Smooth muscle cell (in vitro differentiated cells): ENCODE results near the gene PRKD2. TPM values are rescaled to one million over a fixed set of nuclear protein-coding genes. Genes with fewer than 3 reads are reported as not detected.

ENCODE experiments used
- DNase-seq: peaks from one replicate; lab custom pipeline; 2025; ENCODE audit not compliant: unreplicated experiment; lab: John Stamatoyannopoulos, UW
- H2AFZ ChIP-seq: fragments of 200-600 bp; sonication (generic); 2 replicates; pipeline ENCODE4 v1.6.0; 2016; ENCODE audit warnings: antibody characterized with exemption, low read depth, mild to moderate bottlenecking
- H3F3A ChIP-seq: fragments of 200-600 bp; sonication (generic); 2 replicates; pipeline ENCODE4 v1.6.0; 2017; ENCODE audit warnings: antibody characterized with exemption, low read depth
- H3K27ac ChIP-seq: fragments of 200-600 bp; sonication (generic); 2 replicates; pipeline ENCODE4 v1.5.1; 2016; ENCODE audit warnings: low read depth, mild to moderate bottlenecking
- H3K27me3 ChIP-seq: fragments of 200-600 bp; sonication (generic); 2 replicates; pipeline ENCODE4 v1.6.1; 2016; ENCODE audit warnings: low read depth, mild to moderate bottlenecking
- H3K36me3 ChIP-seq: fragments of 200-600 bp; sonication (generic); 2 replicates; pipeline ENCODE4 v1.5.1; 2016; ENCODE audit warnings: low read depth
- H3K4me1 ChIP-seq: fragments of 200-600 bp; sonication (generic); 2 replicates; pipeline ENCODE4 v1.5.1; 2016; ENCODE audit warnings: low read depth
- H3K4me2 ChIP-seq: fragments of 200-600 bp; sonication (generic); 2 replicates; pipeline ENCODE4 v1.6.0; 2016; ENCODE audit warnings: mild to moderate bottlenecking
- H3K4me3 ChIP-seq: fragments of 200-600 bp; sonication (generic); 2 replicates; pipeline ENCODE4 v1.5.1; 2016; ENCODE audit warnings: mild to moderate bottlenecking
- H3K79me2 ChIP-seq: fragments of 200-600 bp; sonication (generic); 2 replicates; pipeline ENCODE4 v1.6.0; 2016; ENCODE audit warnings: low read depth, mild to moderate bottlenecking
- H3K9ac ChIP-seq: fragments of 200-600 bp; sonication (generic); 2 replicates; pipeline ENCODE4 v1.6.0; 2016; ENCODE audit warnings: low read depth
- H3K9me3 ChIP-seq: fragments of 200-600 bp; sonication (generic); replicated peaks from 2 replicates; pipeline ENCODE4 v1.5.1; 2016; ENCODE audit warnings: low read depth
- H4K20me1 ChIP-seq: fragments of 200-600 bp; sonication (generic); 2 replicates; pipeline ENCODE4 v1.6.0; 2016; ENCODE audit warnings: low read depth
- CTCF ChIP-seq: fragments of 200-600 bp; sonication (generic); IDR thresholded peaks from 2 replicates; pipeline ENCODE4 v1.5.1; 2017; ENCODE audit warnings: borderline replicate concordance, mild to moderate bottlenecking, antibody characterized with exemption; ENCODE audit not compliant: insufficient read depth, poor library complexity, severe bottlenecking
- WGBS: methylation state at CpG from one replicate; pipeline ENCODE4 v1.1.7; 2016; ENCODE audit warnings: low lambda C conversion rate; 5-methylcytosine and 5-hydroxymethylcytosine counted together
- polyA plus RNA-seq: library from polyadenylated mRNA; unstranded; fragments of >200 nt; fragmentation: Nextera tagmentation; extraction: Ambion mirVana; gene quantifications from 2 replicates; pipeline ENCODE4 v1.2.1, GENCODE V29; 2016
- total RNA-seq: library from RNA; depleted of rRNA; stranded (reverse); fragments of >200 nt; gene quantifications from 2 replicates; pipeline ENCODE4 v1.2.3, GENCODE V29; 2014

PRKD2 gene
- total and polyA plus RNA-seq, 2 experiments from 2014 or later, result 24.2 to 34.6 TPM

DNA sequence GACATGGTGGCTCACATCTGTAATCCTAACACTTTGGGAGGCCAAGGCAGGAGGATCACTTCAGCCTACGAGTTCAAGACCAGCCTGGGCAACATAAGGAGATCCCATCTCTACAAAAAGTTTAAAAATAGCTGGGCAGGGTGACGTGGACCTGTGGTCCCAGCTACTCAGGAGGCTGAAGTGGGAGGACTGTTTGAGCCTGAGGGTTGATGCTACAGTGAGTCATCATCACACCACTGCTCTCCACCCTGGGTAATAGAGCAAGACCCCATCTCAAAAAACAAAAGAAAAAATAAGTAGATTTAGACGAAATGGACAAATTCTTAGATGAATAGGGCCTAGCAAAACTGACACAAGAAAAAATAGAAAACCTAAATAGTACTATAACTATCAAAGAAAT, 70.5 kb downstream of the PRKD2 start:
- Histone ChIP-seq H3K9ac (no peak overlapping the region), H3K36me3 (no peaks in the 10 kb centered on the region), H3K4me3 (no peak overlapping the region), H3K9me3 (no peaks in the 10 kb centered on the region), H3K27ac (no peak overlapping the region), H3F3A (peaks cover 2% of the 10 kb centered on the region), H3K79me2 (no peaks in the 10 kb centered on the region), H2AFZ (no peak overlapping the region), H3K4me1 (no peaks in the 10 kb centered on the region), H4K20me1 (no peaks in the 10 kb centered on the region), H3K27me3 (peaks cover 8% of the 10 kb centered on the region), H3K4me2 (no peak overlapping the region)
- DNase-seq, result no peak
- WGBS, result 82% methylated on average over 3 of the region's 3 CpGs
- TF ChIP-seq CTCF, result no peak

- no peak overlapping the region for H3K4me2 ChIP-seq
- 66% methylated on average over 3 of the region's 3 CpGs for WGBS
- DNase-seq, result no peak
- no peaks in the 10 kb centered on the region for H3K79me2 ChIP-seq
- H3K9ac ChIP-seq, result no peak overlapping the region
- H4K20me1 ChIP-seq, result no peaks in the 10 kb centered on the region
- no peak overlapping the region for H2AFZ ChIP-seq
- no peaks in the 10 kb centered on the region for H3K36me3 ChIP-seq
- peaks cover 4% of the 10 kb centered on the region for H3K27me3 ChIP-seq
- H3K4me1 ChIP-seq, result no peaks in the 10 kb centered on the region
- TF ChIP-seq CTCF, result no peak
- no peak overlapping the region for H3K27ac ChIP-seq
- no peak overlapping the region for H3K4me3 ChIP-seq
- H3K9me3 ChIP-seq, result no peaks in the 10 kb centered on the region
- peaks cover 4% of the 10 kb centered on the region for H3F3A ChIP-seq
These were observed 72.2 kb downstream of the PRKD2 start for GRCh38 chr19:46644720-46645119.

- Histone ChIP-seq H3K4me1 (no peaks in the 10 kb centered on the region), H3K27me3 (peaks cover 4% of the 10 kb centered on the region), H2AFZ (no peak overlapping the region), H3F3A (peaks cover 12% of the 10 kb centered on the region), H3K9me3 (no peaks in the 10 kb centered on the region), H4K20me1 (no peaks in the 10 kb centered on the region), H3K36me3 (no peaks in the 10 kb centered on the region), H3K79me2 (no peaks in the 10 kb centered on the region), H3K4me3 (no peak overlapping the region), H3K9ac (no peak overlapping the region), H3K4me2 (no peak overlapping the region), H3K27ac (no peak overlapping the region)
- 64% methylated on average over 2 of the region's 2 CpGs for WGBS
- TF ChIP-seq CTCF, result no peak
- DNase-seq, result no peak
These were observed 76.3 kb downstream of the PRKD2 start for GRCh38 chr19:46640656-46641055.

GRCh38 chr19:46639358-46640182, 77.3 kb downstream of the PRKD2 start:
- Histone ChIP-seq H3K9ac (no peak overlapping the region), H3K9me3 (no peaks in the 10 kb centered on the region), H3K4me2 (peak overlapping the region; percentile 85), H3K36me3 (no peaks in the 10 kb centered on the region), H3K27ac (peak overlapping the region; percentile 61), H3F3A (peaks cover 12% of the 10 kb centered on the region), H3K27me3 (peaks cover 11% of the 10 kb centered on the region), H3K4me3 (peak overlapping the region; percentile 60), H4K20me1 (no peaks in the 10 kb centered on the region), H3K79me2 (no peaks in the 10 kb centered on the region), H2AFZ (peak overlapping the region; percentile 88), H3K4me1 (no peaks in the 10 kb centered on the region)
- 7% methylated on average over 46 of the region's 49 CpGs for WGBS
- no peak for TF ChIP-seq CTCF
- DNase-seq, result peak; percentile 65
